Measurements from ENCODE around the gene NRM.
A peak's percentile ranks its signal among the peaks of the same experiment; 100 is the strongest.
"Not testable (repeated sequence)": the region's sequence is repeated elsewhere in the genome, so short reads cannot be mapped to it uniquely, and the experiment has no call there.

Gene NRM

DNA sequence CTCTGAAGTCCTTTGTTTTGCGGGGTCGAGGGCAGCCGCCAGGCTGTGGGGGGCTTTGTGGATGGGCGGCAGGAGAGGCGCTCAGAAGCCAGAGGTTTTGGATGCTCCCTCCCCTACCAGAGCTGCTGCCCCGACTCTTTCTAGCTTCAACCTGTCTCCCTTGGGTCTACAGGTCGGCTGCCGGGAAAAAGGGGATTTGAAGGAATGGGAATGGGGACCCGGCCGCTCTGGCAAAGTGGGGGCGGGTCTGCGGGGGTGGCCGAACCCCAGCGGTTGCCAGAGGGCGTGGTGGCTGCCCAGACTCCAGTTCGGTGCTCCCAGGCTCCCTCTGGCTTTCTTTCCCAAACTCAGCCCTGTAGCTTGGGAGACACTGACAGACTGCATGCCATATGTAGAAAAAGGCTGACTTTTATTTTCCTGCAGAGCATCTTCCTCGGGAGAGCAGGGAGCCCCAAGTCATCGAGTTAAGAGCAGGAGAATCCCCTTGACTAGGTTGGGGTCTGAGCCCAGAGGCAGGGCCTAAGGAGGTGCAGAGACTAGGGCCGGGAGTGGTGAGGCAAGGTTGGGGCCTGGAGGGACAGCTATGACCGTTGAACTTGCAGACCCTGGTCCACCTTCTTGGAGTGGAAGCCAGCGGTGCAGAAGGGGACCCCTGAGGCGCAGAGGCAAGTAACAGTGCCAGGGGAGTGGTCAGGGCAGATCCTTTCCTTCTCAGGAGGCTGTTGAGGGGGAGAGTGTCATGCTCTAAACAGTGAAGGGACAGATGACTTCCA lies 2.9 kb downstream of the NRM start:
- no peak for DNase-seq

DNA sequence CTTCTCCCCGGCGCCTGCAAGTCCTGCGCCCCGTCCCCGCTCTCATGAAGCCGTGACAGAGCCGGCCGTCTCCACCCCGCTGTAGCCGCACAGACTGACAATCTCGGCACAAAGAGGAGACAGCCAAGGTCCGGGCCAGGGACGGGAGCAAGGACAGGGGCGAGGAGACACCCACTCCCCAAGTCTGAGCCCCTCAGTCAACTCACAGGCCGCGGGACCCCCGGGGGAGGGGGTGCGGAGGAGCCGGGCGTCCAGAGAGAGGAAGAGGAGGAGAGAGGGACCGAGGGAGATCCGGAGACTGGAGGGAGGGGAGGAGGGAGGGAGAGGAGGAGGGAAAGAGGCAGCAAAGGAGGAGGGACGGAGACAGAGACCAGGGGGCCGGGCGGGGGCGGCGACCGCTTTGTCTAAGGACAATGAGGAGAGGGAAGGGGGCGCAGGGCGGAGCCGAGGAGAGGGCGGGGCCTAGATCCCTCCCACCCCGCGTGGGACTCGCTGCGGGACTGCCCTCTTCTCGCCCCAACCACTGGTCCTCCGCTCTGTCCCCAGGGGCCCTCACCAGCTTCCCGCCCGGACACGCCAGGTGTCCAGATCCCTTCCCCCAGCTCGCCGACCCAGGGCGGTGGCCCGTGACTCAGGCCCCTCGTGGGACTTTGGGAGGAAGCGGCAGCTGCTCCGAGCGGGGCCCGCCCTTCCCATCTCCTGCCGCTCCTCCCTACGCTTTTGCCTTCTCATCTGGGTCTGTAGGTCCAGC lies 3.7 kb downstream of the NRM start:
- DNase-seq = peak; percentile 97

- peak; percentile 87 for DNase-seq
Measured at GRCh38 chr6:30686009-30686907, 4.5 kb downstream of the NRM start, which contains the start of gene PPP1R18. PPP1R18 (minus strand) TSS chr6:30686645; CDS start chr6:30686018, 627 bp downstream.

- no peak for DNase-seq
Measured at GRCh38 chr6:30685157-30686008, 5.4 kb downstream of the NRM start.

DNA sequence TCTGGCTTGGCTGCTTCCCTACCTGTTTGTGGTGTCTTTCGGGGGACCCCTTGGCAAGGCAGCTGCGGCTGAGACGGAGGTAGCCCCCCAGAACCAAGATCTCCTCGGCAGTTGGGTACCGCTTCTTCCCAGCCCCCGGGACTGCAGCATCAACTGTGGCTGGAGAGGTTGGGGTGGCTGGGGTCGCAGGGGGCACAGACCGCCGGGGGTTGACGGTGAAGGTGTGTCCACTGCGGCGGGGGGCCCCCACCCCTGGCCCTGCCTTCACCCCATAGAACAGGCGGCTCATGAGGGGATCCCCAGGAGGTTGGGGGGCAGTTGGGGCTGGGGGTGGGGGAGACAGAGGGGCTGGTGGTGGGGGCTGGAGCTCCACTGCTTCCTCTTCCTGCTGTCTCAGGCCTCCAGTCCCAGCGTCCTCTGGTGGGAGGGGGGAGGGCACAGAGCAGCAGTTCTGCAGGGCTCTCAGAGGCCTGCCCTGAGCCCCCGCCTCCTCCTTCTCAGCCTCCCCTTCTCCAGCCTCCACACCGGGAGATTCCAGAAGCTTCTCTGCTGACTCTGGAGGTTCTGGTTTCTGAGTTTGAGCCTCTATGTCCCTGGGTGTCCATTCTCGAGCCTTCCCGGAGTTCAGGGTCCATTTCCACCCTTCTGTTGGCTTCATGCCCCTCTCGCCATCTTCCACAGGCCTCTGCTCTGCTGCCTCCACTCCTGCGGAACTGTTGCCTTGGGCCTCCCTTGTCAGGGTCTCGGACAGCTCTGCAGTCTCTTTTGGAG lies 6.2 kb downstream of the NRM start:
- DNase-seq = no peak

DNA sequence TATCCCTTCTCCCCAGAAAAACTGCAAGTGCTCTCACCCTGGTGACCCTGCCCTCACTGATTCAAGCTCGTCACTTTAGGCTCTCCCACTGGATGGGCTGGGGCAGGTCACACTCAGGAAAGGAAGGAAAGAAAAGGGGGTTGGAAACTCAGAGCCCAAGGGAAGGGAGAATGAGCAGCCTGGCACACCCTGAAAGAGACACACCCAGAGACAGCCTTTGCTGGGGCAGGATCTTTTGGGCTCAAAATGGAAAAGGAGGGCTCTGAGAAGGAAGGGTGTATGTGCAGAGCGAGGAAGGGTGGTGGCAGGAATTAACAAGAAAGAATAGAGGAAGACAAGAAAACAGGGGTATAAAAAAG lies 6.8 kb downstream of the NRM start:
- DNase-seq = no peak

DNA sequence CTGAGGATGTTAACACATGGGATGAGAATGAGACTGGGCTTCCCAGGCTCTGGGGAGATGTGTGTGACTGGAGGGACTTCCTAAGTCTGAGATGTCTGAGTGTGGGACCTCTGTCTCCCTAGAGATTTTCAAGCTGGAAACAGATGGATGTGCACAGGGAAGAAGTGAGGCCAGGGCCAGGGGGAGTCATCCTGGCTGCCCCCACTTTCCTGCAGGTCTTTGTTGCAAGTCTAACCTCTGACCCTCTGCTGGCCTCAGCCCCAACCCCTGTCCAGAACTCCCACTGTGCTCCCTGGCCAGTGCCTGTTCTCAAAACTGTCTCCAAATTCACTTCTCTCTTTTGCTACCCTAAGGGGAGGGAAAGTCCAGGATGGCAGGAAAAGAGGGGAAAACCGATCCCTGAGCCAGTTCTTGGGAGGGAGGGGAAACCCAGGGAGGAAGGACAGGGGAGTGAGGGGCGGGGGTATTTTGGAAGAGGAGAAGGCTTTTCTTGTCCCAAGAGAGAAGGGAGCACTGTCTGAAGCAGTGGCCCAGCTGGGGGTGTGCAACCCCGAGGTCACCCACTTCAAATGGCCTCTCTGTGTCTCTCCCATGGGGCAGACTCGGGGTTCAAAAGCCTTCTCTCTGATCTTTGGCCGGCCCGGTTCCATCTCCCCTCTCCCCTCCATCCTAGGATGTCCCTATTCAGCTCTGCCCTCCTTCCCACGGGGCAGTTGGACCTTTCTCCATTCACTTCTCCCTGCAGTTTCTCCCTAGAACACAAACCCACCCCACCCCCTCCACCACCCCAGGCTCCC lies 7.4 kb downstream of the NRM start:
- DNase-seq = no peak

DNA sequence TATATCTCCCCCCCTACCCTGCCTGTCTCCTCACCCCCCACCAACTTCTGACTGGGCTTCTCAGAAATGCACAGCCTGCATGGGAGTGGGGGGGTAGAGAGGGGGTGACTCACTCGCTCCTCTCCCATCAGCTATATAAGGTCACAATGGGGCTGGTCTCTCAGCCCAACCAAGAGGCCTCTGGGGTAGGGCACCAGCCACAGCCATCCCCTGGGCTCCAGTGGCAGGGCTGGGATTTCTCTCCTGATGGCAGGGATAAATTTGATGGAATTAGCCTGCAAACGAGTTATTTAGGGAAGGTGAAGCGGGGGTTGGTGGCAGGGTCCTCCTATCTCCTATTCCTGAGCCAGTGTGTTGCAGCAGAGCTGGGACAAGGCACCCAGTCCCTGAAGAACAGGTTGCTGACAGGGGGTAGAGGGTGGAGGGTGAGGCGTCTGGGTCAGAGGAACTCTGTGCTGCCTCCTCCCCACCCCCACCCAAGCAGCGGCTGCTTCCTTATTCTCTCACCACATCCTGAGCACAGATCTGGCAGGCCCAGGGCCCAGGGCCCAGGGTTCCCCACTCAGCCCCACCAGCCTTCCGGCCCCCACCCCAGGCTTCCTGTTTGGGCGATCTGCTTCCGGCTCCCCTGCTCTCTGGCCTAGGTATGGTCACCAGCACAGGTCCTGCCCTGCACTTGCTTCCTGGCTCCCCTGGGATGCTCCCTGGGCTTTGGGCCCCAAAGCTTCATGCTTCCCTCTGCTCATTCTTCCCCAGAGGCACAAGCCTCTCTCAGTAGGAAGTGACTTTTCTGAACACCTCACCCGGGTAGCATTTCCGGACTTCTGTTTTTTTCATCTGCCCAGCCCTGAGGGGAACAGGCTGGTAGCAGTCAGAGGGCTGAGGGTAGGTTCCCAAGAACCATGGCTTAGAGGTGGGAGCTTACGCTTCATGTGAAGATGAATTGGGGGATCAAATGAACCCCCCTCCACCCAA lies 8.4 kb downstream of the NRM start:
- peak; percentile 79 for DNase-seq

GRCh38 chr6:30681766-30682142 lies 9.0 kb downstream of the NRM start:
- no peak for DNase-seq

DNA sequence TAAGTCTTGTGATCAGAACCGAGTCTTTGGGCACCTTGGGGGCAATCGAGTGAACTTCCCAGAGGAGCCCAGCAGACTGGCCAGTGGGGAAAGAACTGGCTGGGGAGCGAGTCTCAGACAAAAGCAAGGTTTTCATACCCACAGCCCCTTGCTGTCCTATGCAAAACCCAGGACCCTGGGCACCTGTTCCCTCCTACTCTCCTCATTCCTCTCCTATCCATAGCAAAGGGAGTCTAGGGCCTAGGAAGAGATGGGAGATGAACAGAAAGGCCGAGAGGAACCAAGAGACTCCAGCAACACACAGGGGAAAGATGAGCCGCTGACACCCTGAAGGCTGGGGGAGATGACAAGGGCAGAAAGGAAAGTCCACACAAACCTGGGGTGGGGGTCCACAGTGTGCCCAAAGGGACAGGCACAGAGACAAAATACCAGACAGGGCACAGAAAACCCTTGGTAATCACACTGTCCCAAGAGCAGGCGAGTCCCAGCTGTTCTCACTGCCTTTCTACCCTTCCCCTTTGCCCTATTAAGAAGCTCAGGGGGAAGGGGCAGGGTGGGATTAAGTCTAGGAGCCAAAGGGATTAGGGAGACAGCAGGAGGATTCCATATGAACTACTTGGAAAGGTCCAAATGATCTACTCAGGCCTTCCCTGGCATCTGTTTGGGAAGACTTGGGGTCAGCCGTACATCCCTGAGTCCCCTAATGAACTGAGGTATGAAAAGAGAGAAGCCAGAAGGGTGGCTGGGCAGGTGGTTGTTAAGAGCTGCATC lies 10.8 kb downstream of the NRM start:
- DNase-seq = no peak

- DNase-seq = peak; percentile 86
Measured at GRCh38 chr6:30678964-30679726, 11.6 kb downstream of the NRM start.

DNA sequence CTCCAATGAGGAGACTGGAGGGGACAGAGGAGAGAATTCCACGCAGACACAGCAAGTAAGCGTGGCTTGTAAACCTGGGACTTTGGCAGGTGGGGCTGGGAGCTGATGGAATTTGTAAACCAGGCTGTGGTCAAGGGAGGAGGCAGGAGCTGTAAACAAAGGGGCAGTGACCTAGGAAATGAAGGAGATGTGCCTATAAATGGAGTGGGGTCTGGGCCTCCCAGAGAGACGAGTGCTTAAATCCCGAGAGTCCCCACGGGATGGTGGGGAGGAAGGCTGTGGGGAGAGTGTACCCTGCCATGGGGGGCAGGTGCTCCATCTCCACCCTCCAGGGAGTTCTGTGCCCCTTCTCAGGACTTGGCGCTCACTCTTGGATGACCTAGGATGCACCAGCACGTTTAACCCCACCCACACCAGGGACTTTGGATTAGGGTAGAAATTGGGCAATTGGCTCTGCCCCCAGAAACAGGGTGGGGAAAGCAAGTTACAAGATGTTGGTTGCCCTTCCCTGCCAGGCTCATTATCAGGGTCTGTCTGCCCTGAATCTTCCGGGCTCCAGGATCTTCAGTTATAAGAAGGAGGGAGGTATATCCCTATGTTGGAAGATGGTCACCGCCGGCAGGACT lies 14.0 kb downstream of the NRM start:
- DNase-seq = no peak

- DNase-seq = peak; percentile 96
Measured at GRCh38 chr6:30672445-30673253, 18.1 kb downstream of the NRM start, which contains the start of gene DHX16. DHX16 (minus strand) TSS chr6:30673006; CDS start chr6:30672841, 165 bp downstream.

- DNase-seq = no peak
Measured at GRCh38 chr6:30670760-30671527, 19.8 kb downstream of the NRM start.

DNA sequence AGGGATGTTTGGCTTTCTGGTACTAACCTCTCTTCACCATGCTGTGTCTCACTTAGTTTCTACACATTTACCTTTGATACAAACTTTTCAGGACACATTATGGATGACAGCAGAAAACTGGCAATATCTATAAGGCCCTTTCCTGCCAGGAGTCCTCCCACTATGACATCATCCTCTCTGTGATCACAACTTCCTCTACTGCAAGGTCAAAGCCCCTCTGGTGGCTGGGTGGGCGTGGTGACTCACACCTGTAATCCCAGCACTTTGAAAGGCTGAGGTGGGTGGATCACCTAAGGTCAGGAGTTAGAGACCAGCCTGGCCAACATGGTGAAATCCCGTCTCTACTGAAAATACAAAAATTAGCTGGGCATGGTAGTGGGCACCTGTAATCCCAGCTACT lies 24.5 kb downstream of the NRM start:
- not testable (repeated sequence) for DNase-seq
